ENCODE results near the gene BTBD9.

DNA sequence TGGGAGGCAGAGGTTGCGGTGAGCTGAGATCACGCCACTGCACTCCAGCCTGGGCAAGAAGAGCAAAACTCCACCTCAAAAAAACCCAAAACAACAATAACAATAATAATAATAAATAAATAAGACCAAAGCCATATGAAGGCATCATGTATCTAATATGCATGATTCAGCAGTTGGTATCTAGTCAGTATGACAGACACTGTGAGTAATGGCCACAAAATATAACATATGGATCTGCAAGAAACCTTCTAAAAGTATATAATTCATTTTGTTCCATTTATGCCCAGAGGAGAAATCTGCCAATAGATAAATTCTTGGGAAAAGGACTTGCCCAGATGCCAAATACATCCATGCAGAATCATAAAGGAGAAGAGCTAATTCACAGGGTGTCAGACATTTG lies 252.3 kb downstream of the BTBD9 start:
- TF ChIP-seq, protein P1, sequence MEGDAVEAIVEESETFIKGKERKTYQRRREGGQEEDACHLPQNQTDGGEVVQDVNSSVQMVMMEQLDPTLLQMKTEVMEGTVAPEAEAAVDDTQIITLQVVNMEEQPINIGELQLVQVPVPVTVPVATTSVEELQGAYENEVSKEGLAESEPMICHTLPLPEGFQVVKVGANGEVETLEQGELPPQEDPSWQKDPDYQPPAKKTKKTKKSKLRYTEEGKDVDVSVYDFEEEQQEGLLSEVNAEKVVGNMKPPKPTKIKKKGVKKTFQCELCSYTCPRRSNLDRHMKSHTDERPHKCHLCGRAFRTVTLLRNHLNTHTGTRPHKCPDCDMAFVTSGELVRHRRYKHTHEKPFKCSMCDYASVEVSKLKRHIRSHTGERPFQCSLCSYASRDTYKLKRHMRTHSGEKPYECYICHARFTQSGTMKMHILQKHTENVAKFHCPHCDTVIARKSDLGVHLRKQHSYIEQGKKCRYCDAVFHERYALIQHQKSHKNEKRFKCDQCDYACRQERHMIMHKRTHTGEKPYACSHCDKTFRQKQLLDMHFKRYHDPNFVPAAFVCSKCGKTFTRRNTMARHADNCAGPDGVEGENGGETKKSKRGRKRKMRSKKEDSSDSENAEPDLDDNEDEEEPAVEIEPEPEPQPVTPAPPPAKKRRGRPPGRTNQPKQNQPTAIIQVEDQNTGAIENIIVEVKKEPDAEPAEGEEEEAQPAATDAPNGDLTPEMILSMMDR (IDR thresholded peaks at IDR 0.05): no peak
- no peak for TF ChIP-seq POLR2A (IDR thresholded peaks at IDR 0.05)

Data from Peyer's patch (tissue), 4 donors.